ENCODE measurements around the gene OSTN. TPM values are rescaled to one million over a fixed set of nuclear protein-coding genes. Genes with fewer than 3 reads are reported as not detected.
"Not testable (repeated sequence)": the region's sequence is repeated elsewhere in the genome, so short reads cannot be mapped to it uniquely, and the experiment has no call there.

OSTN gene
- total RNA-seq, 2 donors from 2014 or later = not detected

DNA sequence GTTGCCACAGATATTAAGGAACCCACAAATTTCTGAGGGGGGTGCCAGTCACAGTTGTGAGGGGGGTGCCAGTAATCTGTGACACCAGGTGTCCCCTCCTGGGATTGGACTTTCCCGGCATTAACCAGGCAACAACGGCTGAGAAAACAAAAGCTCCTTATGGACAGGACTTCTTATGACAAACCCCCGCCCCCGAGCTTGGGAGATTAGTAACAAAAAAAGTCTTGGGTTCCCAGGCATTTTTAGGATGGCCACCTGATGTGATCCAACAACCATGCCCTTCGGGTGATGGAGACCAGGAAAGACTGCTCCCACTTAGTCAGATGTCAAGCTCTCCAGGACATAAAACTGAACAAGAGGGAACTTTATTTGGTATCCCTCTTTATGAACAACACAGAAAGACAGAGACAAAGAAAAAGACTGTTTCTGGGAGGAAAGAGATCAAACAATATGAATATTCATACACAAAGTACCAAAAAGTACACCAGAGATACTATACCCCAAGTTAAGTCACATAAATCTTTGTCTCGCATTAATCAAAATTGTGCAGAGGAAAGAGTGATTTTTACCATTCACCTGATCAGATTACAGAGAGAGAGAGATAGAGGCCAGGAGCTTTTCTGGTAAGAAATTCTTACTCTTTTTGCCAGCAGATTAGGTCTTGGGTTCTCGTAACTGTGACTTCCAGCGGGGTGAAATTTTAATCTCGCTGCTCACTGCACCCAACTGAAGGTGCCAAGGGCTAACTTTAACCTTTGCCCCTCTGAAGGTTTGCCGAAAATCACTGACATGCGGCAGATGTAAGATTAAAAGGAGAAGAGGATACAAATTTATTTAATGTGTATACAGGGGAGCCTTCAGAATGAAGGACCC is 61.6 kb downstream of the OSTN start:
- intact Hi-C loops (cut with DNase I) = no loop called here
- no peak for DNase-seq (ENCODE audit: low spot score)

DNA sequence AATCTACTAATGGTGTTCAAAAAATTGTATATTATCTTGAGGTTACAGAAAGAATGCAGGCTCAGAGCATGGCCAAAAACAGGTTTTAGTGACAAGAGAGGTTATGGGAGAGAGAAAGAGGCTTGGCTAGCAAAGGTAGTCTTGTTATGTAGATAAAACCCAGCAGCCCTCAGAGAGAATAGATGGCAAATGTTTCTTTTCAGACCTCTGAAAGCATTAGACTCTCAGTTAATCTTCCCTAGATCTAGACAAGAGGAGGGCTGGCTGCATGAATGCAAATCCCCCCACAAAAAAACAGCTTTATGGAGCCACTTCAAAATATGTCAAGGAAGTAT is 62.2 kb downstream of the OSTN start:
- DNase-seq (ENCODE audit: low spot score) = no peak
- intact Hi-C loops (cut with DNase I) = no loop called here

DNA sequence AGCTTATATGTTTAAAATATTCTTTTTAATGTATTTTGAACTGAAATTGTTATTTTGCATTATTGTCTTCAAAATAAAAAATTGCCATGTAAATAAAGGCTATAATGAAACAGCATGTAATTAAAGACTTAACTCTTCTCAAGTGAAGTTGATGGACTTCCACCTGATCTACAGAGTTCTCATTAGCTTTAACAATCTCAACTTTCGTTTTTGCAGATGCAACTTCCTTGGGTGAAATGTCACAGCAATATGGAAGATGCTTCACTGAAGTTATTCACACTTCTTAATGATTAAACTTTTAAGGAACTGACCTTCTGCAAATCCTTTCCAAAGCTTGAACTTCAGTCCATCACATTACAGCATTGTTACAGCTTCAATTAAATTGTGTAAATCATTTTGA is 63.6 kb downstream of the OSTN start:
- intact Hi-C loops (cut with DNase I) = no loop called here
- DNase-seq (ENCODE audit: low spot score) = no peak

DNA sequence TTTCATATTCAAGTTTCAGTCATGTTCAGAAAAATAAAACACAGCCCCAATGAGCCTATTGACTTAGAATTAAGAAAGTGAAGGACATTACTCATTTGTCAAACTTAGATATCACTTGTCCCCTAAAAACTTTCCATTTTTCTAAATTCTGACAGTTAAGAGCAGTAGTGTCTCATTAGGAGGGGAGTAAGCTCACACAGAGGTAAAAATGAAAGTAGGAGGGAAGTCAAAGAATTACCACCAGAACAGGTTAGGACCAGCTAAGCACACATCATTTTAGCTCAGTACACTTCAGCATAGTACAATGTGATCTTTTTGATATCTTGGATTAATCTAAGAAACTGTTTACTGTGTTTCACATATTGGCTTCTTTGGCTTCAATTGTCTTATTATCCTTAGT is 64.3 kb downstream of the OSTN start:
- DNase-seq (ENCODE audit: low spot score) = no peak
- intact Hi-C loops (cut with DNase I) = no loop called here

DNA sequence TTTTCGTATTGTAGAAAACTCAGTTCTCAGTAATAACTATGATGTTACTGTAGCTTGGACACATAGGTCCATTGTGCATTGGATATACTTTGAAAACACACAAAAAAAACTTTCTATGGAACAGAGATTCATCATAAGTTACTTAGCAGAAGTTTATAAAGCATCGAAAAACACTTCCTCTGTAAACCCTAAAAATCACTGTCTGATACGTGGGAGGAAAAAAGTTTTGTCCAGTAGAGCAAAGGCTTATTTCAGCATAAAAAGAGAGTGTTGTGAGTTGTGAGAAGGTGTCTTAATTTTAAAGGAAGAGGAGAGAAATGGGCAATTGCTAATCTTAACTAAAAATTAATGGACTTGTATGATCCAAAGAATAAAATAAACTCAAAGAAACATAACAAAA is 64.8 kb downstream of the OSTN start:
- intact Hi-C loops (cut with DNase I) = no loop called here
- no peak for DNase-seq (ENCODE audit: low spot score)

DNA sequence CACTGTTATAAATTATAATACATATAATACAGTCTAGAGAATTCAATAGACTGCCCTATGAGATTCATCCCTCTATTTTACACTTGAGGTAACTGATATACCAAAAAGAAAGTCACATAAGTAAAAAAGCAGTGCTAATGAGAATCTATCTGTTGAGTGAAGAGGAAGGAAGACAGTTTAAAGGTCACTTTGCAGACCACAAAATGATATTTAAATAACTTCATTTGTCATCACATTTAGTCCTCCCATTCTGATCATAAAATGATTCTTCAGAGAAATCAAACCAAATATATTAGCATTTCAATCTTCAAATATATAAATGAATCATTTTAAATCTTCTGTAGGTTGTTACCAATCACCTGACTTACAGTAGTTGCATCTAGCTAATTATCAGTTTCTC is 69.7 kb downstream of the OSTN start:
- DNase-seq (ENCODE audit: low spot score) = no peak
- intact Hi-C loops (cut with DNase I) = no loop called here

DNA sequence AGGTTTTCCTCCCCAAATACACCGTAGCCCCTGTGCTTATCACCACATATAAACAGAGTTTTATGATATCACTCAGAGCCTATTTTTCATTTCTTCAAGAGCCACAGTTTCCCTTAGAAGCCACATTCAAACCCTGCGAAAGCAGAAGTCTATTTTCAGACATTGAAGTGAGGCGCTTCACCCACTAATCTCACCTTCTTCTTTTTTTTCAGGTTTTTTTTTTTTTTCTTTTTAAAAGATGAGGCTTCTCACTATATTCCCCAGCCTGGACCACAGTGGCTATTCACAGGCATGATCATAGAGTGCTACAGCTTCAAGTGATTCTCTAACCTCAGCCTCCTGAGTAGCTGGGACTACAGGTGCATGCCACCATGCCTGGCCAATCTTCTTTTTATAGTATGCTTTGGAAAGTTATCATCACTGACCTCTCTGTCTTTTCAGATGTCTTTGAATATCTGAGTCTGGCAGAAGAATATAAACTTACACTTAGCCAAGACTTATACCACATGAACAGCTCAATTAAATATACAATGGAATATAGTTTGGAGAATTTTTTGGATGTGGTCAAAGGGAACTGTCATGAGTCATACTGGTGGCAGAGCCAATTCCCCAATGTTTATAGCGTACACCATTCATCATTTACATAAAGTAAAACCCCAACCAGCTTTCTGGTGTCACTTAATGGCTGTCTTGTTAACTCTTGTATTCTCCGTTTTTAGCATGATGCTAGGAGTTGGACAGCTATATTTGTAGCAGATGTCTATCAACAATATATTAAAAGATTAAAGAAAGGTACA is 70.4 kb downstream of the OSTN start:
- no peak for DNase-seq (ENCODE audit: low spot score)
- intact Hi-C loops (cut with DNase I) = no loop called here

DNA sequence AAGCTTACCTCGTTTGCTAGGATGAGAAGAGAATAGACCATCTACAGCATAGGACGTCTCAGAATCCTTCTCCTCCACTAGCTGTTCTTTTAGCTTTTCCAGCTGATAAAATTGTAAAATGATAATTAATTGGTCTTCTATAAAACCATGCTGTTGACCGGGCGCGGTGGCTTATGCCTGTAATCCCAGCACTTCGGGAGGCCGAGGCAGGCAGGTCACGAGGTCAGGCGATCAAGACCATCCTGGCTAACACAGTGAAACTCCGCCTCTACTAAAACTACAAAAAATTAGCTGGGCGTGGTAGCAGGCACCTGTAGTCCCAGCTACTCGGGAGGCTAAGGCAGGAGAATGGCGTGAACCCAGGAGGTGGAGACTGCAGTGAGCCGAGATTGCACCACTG is 76.2 kb downstream of the OSTN start:
- not testable (repeated sequence) for DNase-seq (ENCODE audit: low spot score)

DNA sequence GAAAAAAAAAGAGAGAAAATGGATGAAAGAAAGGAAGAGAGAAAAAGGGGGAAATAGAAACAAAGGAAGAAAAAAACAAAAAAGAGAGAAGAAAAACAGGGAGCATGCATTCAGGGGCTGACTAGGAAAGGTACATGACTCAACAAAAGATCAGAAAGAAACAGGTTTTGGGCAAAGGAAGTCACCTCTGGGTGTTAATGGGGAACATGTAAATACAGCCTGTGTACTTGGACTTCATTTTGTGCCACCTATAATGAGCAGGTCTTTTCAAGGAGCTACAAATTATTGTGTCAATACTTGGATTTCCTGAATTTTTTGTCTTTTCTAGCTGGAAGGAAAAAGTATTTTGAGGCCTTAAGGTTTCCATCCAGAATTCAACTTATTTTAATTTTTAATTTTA is 76.7 kb downstream of the OSTN start:
- no peak for DNase-seq (ENCODE audit: low spot score)
- intact Hi-C loops (cut with DNase I) = no loop called here

More for the DNA sequence above, 76.2 kb downstream of the OSTN start:
- intact Hi-C loops (cut with DNase I) = not testable (repeated sequence)

DNA sequence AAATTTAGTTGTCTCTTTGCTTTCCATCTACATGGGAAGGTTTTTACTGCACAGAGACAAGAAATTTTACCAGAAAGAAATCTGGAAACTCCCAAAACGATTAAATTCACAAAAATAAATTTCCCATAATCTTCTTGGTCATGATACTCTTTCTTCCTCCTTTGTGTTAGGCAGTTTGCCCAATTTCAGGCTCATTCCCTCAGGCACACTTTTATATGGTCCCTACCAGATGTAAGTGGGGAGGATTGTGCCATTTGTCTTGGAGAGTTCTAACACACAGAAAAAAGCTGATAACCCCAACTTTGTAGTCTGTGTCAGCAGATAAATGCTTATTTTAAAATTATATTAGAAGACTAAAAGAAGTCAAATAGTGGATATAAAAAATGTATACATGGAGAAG is 81.1 kb downstream of the OSTN start:
- DNase-seq (ENCODE audit: low spot score) = no peak
- intact Hi-C loops (cut with DNase I) = no loop called here

DNA sequence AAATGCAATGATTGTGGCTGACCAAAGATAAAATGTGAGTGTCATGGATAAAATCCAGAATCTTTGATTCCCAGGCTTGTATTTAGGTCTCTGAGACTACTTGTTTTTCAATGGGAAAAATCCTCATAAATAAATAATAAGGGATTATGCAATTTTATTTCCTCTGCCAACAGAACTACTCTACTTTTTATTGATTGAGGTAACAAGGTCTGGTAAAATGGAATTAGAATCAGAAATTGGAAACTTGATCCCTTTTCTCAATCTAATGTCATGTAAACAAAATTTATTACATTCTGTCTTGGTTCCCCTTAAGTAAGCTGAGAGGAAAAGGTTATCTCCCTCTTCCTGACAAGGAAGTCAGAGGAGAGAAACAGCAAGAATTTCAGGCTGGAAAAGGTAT is 81.8 kb downstream of the OSTN start:
- intact Hi-C loops (cut with DNase I) = no loop called here
- no peak for DNase-seq (ENCODE audit: low spot score)

DNA sequence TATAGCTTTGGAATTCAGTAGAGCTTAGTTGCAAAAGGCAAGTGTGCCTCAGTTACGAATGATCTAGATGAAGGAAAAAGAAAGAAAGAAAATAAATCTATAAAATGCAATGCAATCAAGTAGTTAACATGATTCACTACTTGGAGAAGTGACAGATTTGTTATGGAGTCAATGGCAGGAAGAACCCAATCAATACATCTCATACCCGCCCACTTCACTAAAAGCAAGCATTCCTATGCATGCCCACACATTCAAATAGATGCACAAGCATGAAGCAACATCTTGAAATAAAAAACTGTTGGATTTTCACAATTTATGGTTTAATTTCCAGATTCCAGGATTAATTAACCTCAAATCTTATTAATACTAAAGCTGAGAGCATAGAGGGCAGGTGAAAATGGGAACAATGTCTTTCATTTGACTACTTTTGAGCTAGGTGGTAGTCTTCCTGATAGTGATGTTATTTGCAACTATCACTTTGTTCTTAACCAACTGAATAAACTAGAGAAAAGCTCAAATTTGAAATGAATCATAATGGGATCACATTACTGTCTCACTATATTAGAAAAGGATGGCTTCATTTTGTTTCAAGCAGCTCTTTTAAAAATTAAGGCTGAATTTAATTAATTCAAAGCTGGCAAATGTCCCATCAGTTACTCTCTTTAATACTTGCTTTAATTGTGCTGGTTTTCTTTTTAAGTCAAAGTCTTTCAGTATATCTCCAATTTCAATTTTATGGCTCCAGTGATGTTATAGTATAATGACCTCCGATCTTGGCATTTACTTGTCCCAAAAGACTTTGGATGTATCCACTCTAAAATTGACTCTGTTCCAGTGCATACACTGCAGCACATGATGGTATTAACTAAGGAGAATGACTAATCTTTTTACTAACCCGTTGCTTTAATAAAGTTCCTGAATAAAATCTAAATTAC is 83.5 kb downstream of the OSTN start:
- intact Hi-C loops (cut with DNase I) = no loop called here
- no peak for DNase-seq (ENCODE audit: low spot score)

DNA sequence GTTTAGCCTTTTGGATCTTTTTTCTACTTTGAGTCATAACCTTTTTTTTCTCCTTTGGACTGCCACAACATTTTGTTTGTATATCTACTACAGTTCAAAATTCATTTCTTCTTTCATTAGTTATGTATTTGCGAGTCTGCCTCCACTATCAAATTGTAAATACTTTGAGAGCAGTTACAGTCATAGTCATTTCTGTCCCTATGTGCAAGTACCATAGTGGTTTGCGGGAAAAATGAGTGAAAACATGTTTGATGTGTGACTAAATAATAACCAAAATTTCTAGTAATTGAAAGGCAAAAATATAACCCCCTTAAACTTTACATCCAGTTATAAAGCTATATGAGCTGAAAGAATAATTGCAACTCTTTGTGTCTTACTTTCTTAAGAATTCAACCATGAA is 84.4 kb downstream of the OSTN start:
- DNase-seq (ENCODE audit: low spot score) = no peak
- intact Hi-C loops (cut with DNase I) = no loop called here

DNA sequence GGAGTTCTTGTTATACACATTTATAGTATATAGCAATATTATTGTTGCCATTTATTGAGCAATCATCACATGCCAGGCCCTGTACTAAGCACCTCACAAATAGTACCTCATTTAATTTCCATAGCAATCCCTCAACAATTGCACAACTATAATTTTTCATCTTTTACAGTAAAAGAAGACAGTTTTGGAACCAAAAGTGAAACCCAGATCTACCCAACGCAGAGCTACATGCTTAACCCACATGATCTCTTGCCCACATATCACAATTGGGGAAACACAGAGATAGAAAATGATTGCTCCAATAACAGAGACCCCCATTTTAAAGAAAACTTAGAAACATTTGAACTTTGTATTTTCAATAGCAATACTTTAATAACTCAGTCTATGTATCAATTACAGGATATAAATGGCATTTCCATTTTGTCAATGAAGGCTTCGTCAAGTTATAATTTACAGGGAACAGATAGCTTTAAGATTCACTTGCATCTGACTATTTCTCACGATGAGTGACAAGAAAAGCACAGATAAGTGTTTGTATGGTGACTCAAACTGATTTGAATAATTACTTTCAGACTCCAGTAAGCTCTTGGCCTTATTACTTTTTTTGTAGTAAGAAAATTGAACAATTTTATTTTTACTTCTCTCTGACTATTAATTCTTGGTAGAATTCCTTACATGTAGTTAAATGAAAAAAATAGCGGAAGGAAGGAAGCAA is 91.4 kb downstream of the OSTN start:
- DNase-seq (ENCODE audit: low spot score) = no peak
- intact Hi-C loops (cut with DNase I) = no loop called here

DNA sequence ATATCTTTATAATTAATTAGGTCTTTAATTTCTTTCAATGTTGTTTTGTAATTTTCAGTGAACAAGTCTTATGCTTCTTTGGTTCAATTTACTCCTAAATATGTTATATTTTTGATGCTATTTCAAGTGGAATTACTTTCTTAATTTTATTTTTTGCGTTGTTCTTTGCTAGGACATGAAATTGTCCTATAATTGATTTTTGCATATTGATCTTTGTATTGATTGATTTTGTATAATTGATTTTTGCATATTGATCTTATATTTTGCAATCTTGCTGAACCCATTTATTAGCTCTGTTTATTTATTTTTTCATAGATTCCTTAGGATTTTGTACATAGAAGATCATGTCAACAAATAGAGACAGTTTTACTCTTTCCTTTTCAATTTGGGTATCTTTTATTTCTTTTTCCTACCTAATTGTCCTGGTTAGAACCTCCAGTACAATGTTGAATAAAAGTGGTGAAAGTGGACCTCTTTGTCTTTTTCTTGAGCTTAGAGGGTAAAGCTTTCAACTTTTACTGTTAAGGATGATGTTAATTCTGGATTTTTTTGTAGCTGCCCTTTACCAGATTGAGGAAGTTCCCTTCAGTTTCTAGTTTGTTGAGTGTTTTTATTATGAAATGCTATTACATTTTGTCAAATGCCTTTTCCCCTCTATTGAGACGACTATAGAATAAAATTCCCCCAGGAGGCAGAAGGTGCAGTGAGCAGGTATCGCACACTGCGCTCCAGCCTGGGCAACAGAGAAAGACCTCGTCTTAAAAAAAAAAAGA is 93.4 kb downstream of the OSTN start:
- intact Hi-C loops (cut with DNase I) = no loop called here
- DNase-seq (ENCODE audit: low spot score) = no peak

DNA sequence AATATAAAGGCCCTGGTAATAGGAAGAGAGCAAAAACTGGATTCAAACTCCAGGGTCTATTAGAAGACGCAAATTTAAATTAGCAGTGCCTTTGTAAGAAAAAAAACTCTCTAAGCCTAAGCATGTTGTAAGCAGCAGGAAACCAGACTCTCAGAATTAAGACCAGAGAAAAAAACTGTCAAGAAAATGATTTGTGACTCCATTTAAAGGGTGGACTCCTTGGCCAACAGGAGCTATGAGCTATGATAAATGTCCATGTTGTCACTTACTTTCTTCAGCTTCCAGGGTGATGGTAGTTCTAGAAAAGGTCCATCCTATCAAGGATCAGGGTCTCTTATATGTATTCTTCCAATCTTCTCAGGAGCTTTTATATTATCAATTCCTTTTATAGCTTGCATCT is 95.2 kb downstream of the OSTN start:
- no peak for DNase-seq (ENCODE audit: low spot score)
- intact Hi-C loops (cut with DNase I) = no loop called here

DNA sequence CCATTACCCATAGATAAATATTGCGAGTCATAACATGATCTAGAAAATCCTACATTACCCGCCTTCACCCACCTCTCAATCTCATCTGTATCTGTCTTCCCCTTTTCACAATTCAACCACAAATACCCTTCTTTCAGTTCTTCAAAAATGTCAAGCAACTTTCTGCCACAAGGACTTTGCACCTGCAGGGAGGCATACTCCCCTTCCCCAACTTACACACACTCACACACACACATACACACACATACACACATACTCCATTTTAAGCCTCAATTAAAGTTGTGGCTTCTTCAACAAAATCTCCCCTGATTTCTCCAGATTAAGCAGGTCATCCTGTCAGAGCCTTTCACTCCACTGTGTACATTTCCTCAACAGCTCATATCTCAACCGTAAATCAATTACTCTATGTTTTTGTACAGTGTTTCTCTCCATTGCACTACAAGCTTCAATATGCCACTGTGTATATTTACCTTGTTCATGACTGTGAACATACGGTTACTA is 97.0 kb downstream of the OSTN start:
- intact Hi-C loops (cut with DNase I) = no loop called here
- DNase-seq (ENCODE audit: low spot score) = no peak

DNA sequence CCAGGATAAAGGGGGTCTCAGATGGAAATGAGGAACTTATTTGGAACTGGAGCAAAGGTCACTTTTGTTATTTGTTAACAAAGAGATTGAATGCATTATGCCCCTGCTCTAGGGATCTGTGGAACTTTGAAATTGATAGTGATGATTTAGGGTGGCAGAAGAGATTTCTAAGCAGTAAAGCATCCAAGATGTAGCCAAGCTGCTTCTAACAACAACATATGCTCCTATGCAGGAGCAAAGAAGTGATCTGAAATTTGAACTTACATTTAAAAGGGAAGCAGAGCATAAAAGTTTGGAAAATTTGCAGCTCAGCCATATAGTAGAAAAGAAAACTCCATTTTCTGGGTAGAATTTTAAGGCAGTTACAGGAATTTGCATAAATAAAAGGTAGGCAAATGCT is 99.8 kb downstream of the OSTN start:
- no peak for DNase-seq (ENCODE audit: low spot score)
- intact Hi-C loops (cut with DNase I) = no loop called here
